ENCODE results near the gene METTL16.

- no peak for TF ChIP-seq CTCF (IDR thresholded peaks at IDR 0.05)
- no peak for TF ChIP-seq POLR2A (IDR thresholded peaks at IDR 0.05)
Measured at GRCh38 chr17:2418572-2418971, 93.1 kb downstream of the METTL16 start.

Data from prostate gland (tissue), 2 donors.